Activated CD4-positive, CD25-positive, alpha-beta regulatory T cell treated with anti-CD3 and anti-CD28 coated beads, Interleukin-2, amount 50 U/mL, for 24 hours (primary cell): Measurements from ENCODE around the gene NT5M.
"Not testable (repeated sequence)": the region's sequence is repeated elsewhere in the genome, so short reads cannot be mapped to it uniquely, and the experiment has no call there.

Source experiments
- ATAC-seq, 2 donors: fragments of 150-1000 bp; cut with Tn5 transposase; one replicate each; pipeline ENCODE4 v1.10.0; 2021; ENCODE audit warnings: mild to moderate bottlenecking in 1 of 2, moderate library complexity in 1 of 2

Gene NT5M

DNA sequence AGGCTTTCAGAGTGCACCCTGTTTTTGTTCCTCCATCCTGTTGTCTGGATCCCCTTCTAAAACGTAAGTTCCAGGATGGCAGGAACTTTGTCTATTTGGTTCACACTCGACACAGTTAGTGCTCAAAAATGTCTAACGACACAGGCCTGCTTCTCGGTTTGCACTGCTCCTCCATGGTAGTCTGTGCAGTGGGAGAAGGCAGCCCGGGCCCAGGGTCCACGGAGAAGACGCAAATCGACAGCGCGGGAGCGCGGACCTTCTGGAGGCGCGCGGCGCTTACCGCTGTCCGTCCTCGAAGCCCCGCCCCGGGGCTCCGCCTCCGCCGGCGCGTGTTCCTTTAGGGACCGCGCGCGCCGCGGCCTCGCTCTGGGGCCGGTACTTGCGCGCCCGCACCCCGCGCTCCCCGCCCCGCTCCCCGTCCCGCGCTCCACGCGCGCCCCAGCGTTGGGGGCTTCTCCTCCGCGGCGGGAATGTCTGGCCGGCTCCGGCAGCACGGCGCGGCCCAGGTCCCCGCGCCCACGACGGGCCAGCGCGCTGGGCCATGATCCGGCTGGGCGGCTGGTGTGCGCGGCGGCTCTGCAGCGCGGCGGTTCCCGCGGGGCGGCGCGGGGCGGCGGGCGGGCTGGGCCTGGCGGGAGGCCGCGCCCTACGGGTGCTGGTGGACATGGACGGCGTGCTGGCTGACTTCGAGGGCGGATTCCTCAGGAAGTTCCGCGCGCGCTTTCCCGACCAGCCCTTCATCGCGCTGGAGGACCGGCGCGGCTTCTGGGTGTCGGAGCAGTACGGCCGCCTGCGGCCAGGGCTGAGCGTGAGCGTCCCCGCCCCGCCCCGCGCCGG, at the start of gene NT5M:
Gene NT5M (plus strand): TSS at position 364 of the 837 bp plus-strand sequence. CDS start 178 bp downstream, at position 542.
- ATAC-seq = peak; percentile 70 to 71

DNA sequence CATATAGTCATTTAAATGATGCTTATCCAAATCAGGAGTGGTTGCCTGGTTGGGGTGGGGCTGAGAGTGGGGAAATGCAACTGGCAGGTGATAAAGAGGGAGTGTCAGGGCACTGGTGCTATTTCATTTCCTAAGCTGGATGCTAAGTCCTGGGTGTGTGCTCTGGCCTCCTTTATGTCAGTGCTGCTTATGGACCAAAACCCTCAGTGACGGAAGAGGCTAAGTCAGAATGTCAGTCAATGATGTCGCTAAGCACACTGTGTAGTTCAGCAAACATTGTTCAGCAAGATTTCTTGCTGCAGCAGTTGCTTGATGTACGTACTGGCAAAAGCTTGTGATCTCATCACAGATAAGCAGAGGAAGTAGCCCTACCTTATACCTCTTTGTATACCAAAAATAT, 49.8 kb upstream of the NT5M start:
- no peak for ATAC-seq

DNA sequence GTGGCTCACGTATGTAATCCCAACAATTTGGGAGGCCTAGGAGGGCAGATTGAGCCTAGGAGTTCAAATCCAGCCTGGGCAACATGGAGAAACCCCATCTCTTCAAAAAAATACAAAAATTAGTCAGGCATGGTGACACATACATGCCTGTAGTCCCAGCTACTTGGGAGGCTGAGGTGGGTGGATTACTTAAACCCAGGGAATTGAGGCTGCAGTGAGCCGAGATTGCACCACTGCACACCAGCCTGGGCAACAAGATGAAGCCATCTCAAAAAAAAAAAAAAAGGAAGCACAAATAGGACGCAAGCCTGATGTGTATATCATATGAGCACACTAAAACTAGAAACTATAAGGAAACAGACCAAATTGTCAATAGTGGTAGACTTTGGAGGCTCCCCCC, 49.1 kb upstream of the NT5M start:
- ATAC-seq = no peak

DNA sequence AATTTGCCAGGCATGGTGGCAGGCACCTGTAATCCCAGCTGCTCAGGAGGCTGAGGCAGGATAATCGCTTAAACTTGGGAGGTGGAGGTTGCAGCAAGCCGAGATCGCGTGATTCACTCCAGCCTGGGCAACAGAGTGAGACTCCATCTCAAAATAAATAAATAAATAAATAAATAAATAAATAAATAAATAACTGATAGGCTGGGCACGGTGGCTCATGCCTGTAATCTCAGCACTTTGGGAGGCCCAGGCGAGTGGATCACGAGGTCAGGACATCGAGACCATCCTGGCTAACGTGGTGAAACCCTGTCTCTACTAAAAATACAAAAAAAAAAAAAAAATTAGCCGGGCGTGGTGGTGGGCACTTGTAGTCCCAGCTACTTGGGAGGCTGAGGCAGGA, 47.5 kb upstream of the NT5M start:
- not testable (repeated sequence) for ATAC-seq

DNA sequence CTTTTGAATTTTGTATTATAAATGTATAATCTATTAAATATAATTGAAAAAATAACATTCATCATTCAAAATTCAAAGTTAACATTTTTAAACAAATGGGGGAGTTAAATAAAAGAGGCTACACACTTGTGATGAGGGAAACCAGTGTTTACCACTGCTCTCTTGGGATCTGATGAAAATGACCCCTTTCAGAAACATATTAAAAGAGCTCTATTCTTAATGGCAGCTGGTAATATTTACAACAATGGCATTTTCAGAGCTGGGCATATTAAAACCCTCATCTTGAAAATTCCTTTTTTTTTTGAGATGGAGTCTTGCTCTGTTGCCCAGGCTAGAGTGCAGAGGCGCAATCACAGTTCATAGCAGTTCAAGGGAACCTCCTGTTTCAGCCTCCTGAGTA, 46.9 kb upstream of the NT5M start:
- ATAC-seq = no peak

DNA sequence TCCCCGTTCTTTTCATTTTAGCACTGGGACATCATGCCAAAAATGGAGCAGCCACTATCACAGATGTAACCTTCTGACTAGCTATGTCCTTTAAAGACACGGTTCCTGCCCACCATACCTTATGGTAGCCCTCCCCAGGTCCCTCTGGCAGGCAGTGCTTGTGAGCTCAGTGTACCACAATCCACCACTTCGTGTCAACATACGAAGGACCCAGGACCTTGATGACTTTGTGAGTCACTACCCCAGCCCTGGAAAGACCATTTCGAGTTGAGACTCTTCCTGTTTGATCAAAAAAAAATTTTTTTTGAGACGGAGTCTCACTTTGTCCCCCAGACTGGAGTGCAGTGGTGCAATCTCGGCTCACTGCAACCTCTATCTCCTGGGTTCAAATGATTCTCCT, 45.2 kb upstream of the NT5M start:
- ATAC-seq = no peak

DNA sequence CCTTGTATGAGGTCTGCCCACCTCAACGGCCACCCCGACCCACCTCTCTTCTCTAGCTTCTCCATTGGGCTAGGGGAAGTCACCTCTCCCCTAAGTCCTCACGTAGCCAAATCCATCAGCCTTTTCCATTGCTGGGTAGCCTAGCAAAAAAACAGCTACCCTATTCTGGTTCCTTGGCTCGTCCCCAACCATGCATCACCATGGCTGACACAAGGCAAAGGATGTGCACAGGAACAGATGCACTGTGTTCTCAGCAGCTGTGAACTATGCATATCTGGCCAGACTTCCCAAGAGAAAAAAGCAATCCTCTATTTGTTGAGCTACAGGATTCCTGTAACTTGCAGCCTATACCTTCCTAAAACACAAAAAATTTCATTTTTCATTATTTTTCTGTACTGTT, 44.2 kb upstream of the NT5M start:
- no peak for ATAC-seq

DNA sequence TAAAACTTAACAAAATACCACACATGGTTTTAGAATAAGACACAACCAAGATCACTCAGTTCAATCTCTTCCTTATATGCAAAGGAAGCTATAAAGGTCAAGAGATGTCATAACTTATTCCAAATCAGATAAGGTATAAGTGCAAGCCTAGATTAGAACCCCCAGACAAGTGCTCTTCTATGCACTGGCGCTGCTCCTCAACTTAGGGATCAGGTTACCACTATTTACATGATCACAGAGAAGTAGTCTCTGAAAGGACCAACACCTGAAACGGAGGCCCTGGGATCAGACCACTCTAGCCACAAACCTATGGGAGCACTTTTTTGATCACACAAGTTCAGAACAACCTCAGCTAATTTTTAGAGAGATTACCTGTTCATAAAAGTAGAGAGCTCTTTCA, 38.7 kb upstream of the NT5M start:
- no peak for ATAC-seq

DNA sequence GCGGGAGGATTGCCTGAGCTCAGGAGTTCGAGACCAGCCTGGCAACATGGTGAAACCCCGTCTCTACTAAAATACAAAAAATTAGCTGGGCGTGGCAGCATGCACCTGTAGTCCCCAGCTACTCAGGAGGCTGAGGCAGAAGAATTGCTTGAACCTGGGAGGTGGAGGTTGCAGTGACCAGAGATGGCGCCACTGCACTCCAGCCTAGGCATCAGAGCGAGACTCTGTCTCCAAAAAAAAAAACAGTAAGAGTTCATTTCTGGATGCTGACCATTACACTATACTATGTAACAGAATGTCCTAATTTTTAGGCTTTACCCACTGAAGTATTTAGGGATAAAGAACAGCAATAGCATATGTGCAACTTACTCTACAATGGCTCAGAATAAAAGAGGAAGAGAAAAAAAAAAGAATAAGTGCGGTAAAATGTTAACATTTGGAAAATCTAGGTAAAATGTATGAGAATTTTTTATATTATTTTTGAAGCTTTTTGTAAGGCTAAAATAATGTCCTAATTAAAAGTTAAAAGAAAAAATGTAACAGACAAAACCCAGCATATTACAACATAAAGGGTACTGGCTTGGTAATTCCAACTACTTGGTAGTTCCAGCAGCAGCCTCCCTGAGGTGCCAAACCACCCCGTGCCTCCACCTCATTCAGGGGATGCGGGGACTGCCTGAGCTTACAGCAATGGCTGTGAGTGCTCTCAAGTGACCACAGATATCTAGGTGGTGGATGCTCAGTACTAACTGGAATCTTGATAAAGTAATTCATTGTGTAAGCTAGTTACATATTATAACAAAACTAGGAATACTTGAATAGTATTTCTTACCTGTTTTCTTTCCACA, 33.0 kb upstream of the NT5M start:
- no peak for ATAC-seq

DNA sequence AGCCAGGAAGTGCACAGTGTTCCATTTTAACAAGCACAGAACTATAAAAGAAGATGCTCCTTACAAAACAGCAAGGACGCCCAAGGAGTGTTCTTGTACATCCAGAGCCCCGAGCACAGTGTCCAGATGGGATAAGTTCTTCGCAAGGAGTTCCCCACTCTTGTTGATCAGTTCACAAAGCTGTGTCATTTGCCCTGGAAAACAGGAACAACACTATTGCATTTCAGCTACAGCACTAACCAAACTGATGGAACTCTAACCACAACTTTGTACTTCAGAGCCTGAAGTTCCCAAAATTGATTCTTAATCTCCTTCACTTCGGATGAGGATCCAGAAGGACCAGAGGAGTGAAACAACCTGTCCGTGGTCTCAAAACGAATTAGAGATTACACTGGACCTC, 27.2 kb upstream of the NT5M start:
- no peak for ATAC-seq

DNA sequence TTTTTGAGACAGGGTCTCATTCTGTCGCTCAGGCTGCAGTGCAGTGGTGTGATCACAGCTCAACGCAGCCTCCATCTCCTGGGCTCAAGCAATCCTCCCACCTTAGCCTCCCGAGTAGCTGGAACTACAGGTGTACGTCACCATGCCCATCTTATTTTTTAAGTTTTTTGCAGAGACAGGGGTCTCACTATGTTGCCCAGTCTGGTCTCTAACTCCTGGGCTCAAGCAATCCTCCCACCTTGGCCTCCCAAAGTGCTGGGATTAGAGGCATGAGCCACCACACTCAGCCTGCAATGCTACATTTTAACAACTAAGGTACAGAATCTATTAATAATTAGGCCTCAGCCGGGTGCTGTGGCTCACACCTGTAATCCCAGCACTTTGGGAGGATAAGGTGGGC, 25.7 kb upstream of the NT5M start:
- ATAC-seq = not testable (repeated sequence)

DNA sequence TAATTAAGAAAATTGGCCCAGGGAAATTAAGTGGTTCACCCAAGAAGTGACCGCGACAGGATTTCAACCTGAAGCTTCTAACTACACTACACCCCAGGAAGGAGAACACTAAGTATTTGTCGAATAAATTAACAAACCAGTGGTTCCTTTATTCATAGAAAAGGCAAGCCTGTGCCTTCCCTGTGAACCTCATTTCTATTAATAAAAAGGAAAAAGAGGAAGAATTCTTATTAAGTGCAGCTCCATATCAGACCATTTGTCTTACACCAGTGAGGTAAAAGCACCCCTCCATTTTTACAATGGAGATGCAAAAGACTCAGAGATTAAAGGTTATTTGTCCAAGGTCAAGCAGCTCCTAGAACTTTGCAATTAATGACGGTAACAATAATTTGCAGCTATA, 23.9 kb upstream of the NT5M start:
- ATAC-seq = no peak

DNA sequence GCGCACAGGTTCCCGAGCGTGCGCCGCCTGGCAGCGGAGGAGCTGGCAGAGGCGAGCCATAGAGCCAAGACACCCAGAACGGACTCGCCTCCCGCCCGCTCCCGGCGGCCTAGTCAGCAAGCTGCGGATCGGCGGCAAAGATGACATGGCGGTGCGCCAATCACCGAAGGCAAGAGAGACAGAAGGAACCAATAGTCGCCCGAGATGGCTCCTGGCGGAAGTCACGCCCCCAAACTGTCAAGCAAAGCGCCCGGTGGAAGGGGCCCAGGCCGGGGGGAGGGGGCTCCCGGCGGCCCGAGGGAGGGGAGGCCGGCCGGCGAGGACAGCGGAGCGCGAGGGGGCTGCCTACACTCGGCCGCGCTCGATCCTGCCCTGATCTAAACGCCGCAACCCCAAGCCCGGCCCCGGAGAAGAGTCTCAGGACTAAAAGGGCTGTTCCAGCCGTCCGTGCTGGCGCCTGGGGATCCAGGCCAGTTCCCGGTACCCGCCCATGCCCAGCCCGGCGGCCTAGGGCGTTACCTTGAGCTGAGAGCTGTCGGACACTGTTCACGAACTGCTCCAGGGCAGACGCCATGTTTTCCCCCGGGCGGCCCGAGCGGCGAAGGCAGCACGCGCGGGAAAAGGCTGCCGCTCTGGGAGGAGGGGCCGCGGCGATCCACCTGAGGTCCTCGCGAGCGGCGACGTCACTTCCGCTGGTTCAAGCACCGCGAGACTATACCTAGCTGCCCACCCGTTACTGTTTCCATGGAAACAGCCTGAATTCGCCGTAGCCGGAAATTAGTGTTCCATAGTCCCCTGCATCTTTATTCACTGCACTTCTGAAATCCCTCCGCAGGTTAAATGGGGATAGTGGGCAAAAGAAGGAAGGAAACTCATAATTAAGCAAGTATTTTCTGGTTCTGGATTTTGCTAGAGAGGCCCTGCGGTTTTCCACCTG, 22.3 kb upstream of the NT5M start, which contains the start of gene COPS3:
Gene COPS3 (minus strand): TSS at position 634 of the 937 bp plus-strand sequence. CDS start 60 bp downstream, at position 574.
- peak; percentile 91 to 92 for ATAC-seq

DNA sequence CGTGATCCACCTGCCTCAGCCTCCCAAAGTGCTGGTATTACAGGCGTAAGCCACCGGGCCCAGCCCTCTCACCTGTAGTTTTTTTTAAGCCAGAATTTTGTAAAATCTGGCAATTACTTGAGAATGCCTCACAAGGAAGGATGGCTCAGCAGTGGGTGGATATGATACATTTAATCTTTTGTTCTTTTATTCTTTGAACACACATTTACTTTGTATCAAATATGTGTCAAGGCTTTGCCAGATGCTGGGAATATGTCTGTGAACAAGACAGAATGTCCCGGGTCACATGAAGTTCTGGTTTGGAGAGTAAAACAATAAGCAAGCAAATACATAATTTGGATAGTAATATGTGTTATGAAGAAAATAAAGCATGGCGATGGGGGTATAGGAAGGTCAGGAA, 17.2 kb upstream of the NT5M start:
- no peak for ATAC-seq

DNA sequence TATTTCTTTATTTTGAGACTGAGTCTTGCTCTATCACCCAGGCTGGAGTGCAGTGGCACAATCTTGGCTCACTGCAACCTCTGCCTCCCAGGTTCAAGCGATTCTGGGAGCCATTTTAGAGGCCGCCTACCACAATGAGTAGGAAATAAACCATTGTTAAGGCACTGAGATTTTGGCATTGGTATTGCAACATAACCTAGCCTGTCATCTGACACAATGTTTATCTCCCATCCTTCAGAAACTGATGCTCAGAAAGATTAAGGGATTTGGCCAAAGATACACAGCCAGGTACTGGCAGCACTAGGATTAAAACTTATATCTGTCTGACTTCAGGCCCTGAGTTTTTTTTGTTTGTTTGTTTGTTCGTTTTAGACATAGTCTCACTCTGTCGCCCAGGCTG, 14.1 kb upstream of the NT5M start:
- no peak for ATAC-seq

DNA sequence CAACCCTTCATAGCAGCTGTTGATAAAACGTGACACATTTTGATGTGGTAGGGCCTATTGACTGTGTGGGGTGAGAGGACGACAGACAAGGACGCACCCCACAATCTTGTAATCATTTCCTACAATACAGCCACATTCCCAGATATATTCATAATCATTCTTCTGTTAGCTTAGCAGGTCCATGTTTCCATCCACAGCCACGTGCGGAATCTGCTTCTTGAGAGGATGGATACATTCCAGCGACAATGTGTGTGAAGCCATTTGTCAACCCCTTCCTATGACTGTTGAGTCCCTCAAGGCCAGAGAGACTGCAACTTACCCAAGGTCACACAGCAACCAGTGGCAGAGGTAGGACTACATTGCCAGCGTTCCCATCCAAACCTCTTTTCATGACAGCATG, 13.5 kb upstream of the NT5M start:
- no peak for ATAC-seq

DNA sequence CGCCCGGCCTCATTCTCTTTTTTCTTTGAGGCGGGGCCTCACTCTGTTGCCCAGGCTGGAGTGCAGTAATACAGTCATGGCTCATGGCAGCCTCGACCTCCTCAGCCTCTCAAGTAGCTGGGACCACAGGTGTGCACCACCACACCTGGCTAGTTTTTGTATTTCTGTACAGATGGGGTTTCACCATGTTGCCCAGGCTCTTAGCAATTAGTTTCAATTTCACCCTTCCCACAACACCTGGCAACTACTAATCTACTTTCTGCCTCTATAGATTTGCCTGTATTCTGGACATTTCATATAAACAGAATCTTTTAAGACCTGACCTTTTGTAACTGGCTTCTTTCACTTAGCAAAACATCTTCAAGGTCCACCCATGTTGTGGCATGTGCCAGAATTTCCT, 8.0 kb upstream of the NT5M start:
- ATAC-seq = no peak

DNA sequence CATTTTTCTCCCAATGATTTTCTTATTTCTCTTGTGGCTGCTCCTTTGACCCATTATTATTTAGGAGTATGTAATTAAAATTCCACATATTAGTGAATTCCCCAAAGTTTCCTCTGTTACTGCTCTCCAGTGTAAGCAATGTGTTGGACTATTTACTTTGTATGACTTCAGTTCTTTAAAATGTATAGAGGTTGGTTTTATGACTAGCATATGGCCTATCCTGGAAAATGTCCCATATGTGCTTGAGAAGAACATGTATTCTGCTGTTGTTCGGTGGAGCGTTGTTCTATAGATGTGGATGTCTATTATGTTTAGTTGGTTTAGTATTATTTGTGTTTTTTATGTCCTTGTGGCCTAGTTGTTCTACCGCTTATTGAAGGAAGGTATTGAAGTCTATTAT, 6.0 kb upstream of the NT5M start:
- no peak for ATAC-seq

DNA sequence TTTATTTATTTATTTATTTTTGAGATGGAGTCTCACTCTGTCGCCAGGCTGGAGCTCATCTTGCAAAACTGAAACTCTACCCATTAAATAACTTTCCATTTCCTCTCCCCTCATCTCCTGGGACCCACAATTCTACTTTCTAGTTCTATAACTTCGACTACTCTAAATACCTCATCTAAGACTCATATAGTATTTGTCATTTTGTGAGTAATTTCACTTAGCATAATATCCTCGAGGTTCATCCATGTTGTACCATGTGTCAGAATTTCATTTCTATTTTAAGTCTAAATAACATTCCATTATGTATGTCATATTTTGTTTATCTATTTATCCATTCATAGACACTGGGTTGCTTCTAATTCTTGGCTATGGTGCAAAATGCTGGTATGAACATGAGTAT, 5.1 kb upstream of the NT5M start:
- ATAC-seq = peak; percentile 36 to 55

DNA sequence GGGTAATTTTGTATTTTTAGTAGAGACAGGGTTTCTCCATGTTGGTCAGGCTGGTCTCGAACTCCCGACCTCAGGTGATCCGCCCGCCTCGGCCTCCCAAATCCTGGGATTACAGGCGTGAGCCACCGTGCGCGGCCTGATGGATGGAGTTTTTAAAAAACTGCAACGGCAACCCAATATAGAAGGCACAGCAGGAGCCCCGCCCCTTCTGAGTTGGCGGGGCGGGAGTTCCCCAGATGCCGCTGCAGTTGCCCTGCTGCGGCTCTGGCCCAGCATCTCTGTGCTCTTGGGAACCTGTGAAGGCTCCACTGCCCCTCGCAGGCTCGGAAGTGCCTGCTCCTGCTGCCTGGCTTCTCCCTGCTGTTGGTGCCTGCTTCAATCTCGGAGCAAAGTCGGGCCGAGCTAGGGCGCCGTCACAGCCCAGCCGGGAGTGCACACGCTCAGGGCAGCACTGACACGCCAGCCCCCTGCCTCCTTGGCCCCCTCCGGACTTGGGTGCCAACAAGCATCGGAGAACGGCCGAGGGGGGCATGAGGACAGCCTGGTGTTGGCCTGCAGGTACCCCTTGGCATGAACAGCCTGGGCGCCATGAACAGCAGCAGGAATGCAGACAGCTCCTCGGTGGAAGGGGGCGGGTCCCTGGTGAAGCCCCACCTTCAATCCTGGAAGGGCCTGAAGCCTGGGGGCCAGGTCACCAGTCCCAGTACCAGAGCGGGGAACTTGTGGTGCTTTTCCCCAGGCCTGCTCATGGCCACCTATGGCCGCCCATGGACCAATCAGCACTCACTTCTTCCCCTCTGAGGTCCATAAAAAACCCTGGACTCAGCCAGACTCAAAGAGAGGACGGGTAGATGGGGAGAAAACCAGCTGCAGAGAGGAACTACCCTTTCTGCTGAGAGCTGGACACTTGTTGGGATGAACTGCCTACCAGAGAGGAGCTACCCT, 2.3 kb upstream of the NT5M start:
- peak; percentile 44 to 49 for ATAC-seq

DNA sequence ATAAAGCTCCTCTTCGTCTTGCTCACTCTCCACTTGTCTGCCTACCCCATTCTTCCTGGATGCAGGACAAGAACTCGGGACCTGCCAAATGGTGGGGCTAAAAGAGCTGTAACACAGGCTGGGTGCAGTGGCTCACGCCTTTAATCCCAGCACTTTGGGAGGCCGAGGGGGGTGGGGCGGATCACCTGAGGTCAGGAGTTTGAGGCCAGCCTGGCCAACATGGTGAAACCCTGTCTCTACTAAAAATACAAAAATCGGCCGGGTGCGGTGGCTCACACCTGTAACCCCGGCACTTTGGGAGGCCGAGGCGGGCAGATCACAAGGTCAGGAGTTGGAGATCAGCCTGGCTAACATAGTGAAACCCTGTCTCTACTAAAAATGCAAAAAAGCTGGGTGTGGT, 1.5 kb upstream of the NT5M start:
- ATAC-seq = not testable (repeated sequence)
